Measurements from ENCODE around the gene IKZF1.
A peak's percentile ranks its signal among the peaks of the same experiment; 100 is the strongest.

DNA sequence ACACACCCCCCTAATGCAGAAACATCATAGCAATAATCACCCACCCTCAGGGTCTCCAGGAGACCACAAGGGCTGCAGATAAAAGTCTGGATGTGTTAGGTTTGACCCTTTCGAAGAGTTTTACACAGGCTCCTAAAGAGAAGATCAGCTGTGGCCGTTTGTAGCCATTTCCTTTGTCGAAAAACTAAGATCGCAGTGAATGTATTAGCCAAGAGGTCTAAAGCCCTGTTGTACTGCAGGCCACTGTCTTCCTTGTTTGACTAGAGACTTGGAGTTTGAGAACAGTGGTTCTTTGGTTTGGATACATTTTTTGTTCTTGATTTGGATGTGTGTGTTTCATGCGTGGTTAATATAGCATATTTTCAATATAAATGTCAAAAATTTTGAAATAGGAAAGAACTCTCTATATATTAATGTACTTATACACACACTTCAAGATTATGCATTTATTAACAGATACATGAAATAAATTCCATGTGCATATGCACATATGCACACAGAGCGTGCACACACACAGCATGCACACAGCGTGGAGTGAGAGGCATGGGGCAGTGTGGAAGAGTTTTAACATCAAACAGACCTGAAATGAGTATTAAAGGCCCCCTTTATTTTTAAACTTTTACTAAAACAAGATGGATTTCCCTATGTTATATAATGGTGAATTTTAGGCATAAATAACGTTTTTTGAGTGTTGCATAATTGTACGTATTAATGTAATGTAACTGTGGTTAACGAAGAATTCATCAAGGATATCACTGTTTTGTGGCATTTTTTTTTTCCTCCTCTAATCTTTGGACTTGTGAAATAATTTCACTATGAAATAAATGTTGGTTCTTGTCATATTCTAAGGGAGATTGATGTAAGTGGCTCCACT, 2.2 kb downstream of the IKZF1 start:
- TF ChIP-seq, protein P1, sequence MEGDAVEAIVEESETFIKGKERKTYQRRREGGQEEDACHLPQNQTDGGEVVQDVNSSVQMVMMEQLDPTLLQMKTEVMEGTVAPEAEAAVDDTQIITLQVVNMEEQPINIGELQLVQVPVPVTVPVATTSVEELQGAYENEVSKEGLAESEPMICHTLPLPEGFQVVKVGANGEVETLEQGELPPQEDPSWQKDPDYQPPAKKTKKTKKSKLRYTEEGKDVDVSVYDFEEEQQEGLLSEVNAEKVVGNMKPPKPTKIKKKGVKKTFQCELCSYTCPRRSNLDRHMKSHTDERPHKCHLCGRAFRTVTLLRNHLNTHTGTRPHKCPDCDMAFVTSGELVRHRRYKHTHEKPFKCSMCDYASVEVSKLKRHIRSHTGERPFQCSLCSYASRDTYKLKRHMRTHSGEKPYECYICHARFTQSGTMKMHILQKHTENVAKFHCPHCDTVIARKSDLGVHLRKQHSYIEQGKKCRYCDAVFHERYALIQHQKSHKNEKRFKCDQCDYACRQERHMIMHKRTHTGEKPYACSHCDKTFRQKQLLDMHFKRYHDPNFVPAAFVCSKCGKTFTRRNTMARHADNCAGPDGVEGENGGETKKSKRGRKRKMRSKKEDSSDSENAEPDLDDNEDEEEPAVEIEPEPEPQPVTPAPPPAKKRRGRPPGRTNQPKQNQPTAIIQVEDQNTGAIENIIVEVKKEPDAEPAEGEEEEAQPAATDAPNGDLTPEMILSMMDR (IDR thresholded peaks at IDR 0.05; ENCODE audit: insufficient read depth, low read length), result no peak
- TF ChIP-seq POLR2AphosphoS5 (IDR thresholded peaks at IDR 0.05; ENCODE audit: low read depth) (peak; percentile 47), GABPA (IDR thresholded peaks at IDR 0.05; ENCODE audit: low read depth) (no peak)
